Endothelial cell of umbilical vein (primary cell): ENCODE results near the gene CLCNKA. TPM values are rescaled to one million over a fixed set of nuclear protein-coding genes. Genes with fewer than 3 reads are reported as not detected.

Source experiments
- BruUV-seq: library from RNA; stranded (reverse); fragments of 400-500 nt; replicated peaks from 2 replicates; lab custom pipeline; 2021; lab: Mats Ljungman, UMichigan
- CTCF ChIA-PET: fragments of 300-600, 350-600 bp; sonication (Branson Sonifier 250); formaldehyde crosslinking; loops from one replicate; lab custom pipeline; 2021; ENCODE audit warnings: antibody characterized with exemption, inconsistent platforms; lab: Charles Lee
- POLR2A ChIA-PET: fragments of 300-600, 350-600 bp; sonication (Branson Sonifier 250); formaldehyde crosslinking; loops from one replicate; lab custom pipeline; 2021; ENCODE audit warnings: antibody characterized with exemption, inconsistent platforms; lab: Charles Lee
- DNase-seq: peaks from one replicate; pipeline ENCODE4 v3.0.0-alpha.2; 2011; ENCODE audit warnings: low read depth, low spot score
- FAIRE-seq: peaks from 2 replicates; lab custom pipeline; 2011; peaks lifted over from hg19 to GRCh38; lab: Jason Lieb, UNC
- H2AFZ ChIP-seq: 2 replicates; pipeline ENCODE4 v1.6.0; 2012; ENCODE audit warnings: low read depth, low read length, control low read depth, inconsistent platforms
- H3K27ac ChIP-seq: 2 replicates; pipeline ENCODE4 v1.5.1; 2011; ENCODE audit warnings: low read depth, mild to moderate bottlenecking, control low read depth, low read length, moderate library complexity; ENCODE audit not compliant: insufficient read depth
- H3K27me3 ChIP-seq, 2 experiments: 2 replicates each; pipeline versions ENCODE4 v1.6.0 to v1.6.1; 2011; ENCODE audit warnings: low read length in 2 of 2, mixed read lengths in 1 of 2; ENCODE audit not compliant: control insufficient read depth in 2 of 2, insufficient read depth in 2 of 2
- H3K36me3 ChIP-seq, 2 experiments: 2 replicates in 1 of 2; 3 replicates in 1 of 2; pipeline ENCODE4 v1.5.1; 2011; ENCODE audit warnings: low read length in 2 of 2, mild to moderate bottlenecking in 1 of 2, moderate library complexity in 1 of 2; ENCODE audit not compliant: control insufficient read depth in 2 of 2, insufficient read depth in 2 of 2; ENCODE audit errors: extremely low read depth in 1 of 2
- H3K4me1 ChIP-seq: 3 replicates; pipeline ENCODE4 v1.5.1; 2011; ENCODE audit warnings: mild to moderate bottlenecking, low read length; ENCODE audit not compliant: control insufficient read depth, insufficient read depth; ENCODE audit errors: extremely low read depth
- H3K4me2 ChIP-seq: 2 replicates; pipeline ENCODE4 v1.6.1; 2011; ENCODE audit warnings: low read length, control low read depth, mixed read lengths; ENCODE audit not compliant: insufficient read depth
- H3K4me3 ChIP-seq, 3 experiments: fragments of 200-600 bp in 1 of 3; sonication (generic), shearing (Covaris generic) in 1 of 3; replicated peaks in 1 of 3; 2 replicates each; pipeline ENCODE4 v1.5.1; 2011 to 2016; ENCODE audit warnings: control low read depth in 3 of 3, low read length in 3 of 3, mild to moderate bottlenecking in 2 of 3, inconsistent platforms in 1 of 3, low read depth in 1 of 3, moderate library complexity in 1 of 3; ENCODE audit not compliant: insufficient read depth in 1 of 3
- H3K79me2 ChIP-seq: 2 replicates; pipeline ENCODE4 v1.6.0; 2012; ENCODE audit warnings: low read length, inconsistent platforms; ENCODE audit not compliant: control insufficient read depth, insufficient read depth
- H3K9ac ChIP-seq: replicated peaks from 2 replicates; pipeline ENCODE3; 2011; ENCODE audit warnings: low read length, control low read depth; ENCODE audit not compliant: insufficient read depth; ENCODE audit errors: extremely low read depth
- H3K9me1 ChIP-seq: replicated peaks from 3 replicates; pipeline ENCODE4 v1.6.0; 2011; ENCODE audit warnings: mild to moderate bottlenecking, low read length; ENCODE audit not compliant: control insufficient read depth, insufficient read depth; ENCODE audit errors: extremely low read depth
- H3K9me3 ChIP-seq: replicated peaks from 2 replicates; pipeline ENCODE4 v1.5.1; 2012; ENCODE audit warnings: low read length, inconsistent platforms; ENCODE audit not compliant: control insufficient read depth, insufficient read depth
- H4K20me1 ChIP-seq: replicated peaks from 2 replicates; pipeline ENCODE3; 2011; ENCODE audit warnings: mild to moderate bottlenecking, low read length; ENCODE audit not compliant: control insufficient read depth, insufficient read depth; ENCODE audit errors: extremely low read depth
- CTCF ChIP-seq, 2 donors: IDR thresholded peaks; 1 replicate in 1 of 2; 2 replicates in 1 of 2; pipeline ENCODE4 v1.5.1; 2011; ENCODE audit warnings: low read length in 2 of 2, mild to moderate bottlenecking in 2 of 2, moderate library complexity in 2 of 2, control low read depth in 1 of 2, inconsistent platforms in 1 of 2, low read depth in 1 of 2; ENCODE audit not compliant: insufficient read depth in 1 of 2; ENCODE audit errors: extremely low read depth in 1 of 2
- EZH2 ChIP-seq: IDR thresholded peaks from 2 replicates; pipeline ENCODE4 v1.6.1; 2012; ENCODE audit warnings: borderline replicate concordance, low read depth, mild to moderate bottlenecking, moderate library complexity, low read length, inconsistent platforms; ENCODE audit not compliant: severe bottlenecking
- FOS ChIP-seq: IDR thresholded peaks from 2 replicates; pipeline ENCODE4 v1.6.1; 2011; ENCODE audit warnings: mild to moderate bottlenecking, low read length, moderate library complexity, borderline replicate concordance; ENCODE audit not compliant: insufficient read depth
- JUN ChIP-seq: IDR thresholded peaks from 2 replicates; pipeline ENCODE4 v1.6.1; 2011; ENCODE audit warnings: borderline replicate concordance, low read depth; ENCODE audit not compliant: insufficient read length, insufficient read depth
- MAX ChIP-seq: IDR thresholded peaks from 2 replicates; pipeline ENCODE4 v1.6.1; 2011; ENCODE audit not compliant: insufficient read depth, insufficient read length
- MYC ChIP-seq: IDR thresholded peaks from one replicate; pipeline ENCODE4 v1.6.1; 2011; ENCODE audit warnings: mild to moderate bottlenecking, low read depth, low read length
- POLR2A ChIP-seq: IDR thresholded peaks from 2 replicates; pipeline ENCODE4 v1.6.1; 2012; ENCODE audit warnings: low read depth, mild to moderate bottlenecking, control low read depth, low read length
- POLR2AphosphoS5 ChIP-seq: IDR thresholded peaks from 2 replicates; pipeline ENCODE4 v1.6.1; 2012; ENCODE audit warnings: low read depth, mild to moderate bottlenecking, control low read depth, low read length, moderate library complexity; ENCODE audit not compliant: insufficient read depth
- dilution Hi-C: fragments of 300-500 bp; cut with MboI; formaldehyde crosslinking; loops from one replicate; pipeline ENCODE4 v1.15.0; 2019; ENCODE audit warnings: low sequenced_read_pairs; ENCODE audit not compliant: extremely low pct_ligation_motif_present
- intact Hi-C: fragments of 100-400 bp; cut with micrococcal nuclease; formaldehyde crosslinking; loops from one replicate; pipeline ENCODE4 v1.10.0; 2022
- polyA plus RNA-seq, 4 experiments: library from polyadenylated mRNA; depleted of rRNA in 3 of 4; stranded (reverse) in 3 of 4; unstranded in 1 of 4; fragments of >200 nt; gene quantifications; 2 replicates each; pipeline versions ENCODE4 v1.2.1 to v1.2.3, GENCODE V29; 2011 to 2012; ENCODE audit warnings: missing spikeins in 1 of 4
- total RNA-seq: library from RNA; stranded (reverse); gene quantifications from 2 replicates; pipeline ENCODE4 v1.2.3, GENCODE V29; 2021

CLCNKA gene
- total and polyA plus RNA-seq, 2 donors (not counting 3 experiments of a cell fraction or from before 2014, with no cell fraction given): not detected

- intact Hi-C loops: no loop called here
- Histone ChIP-seq H3K9ac (no peak overlapping the region), H3K36me3 (no peaks in the 10 kb centered on the region), H4K20me1 (no peaks in the 10 kb centered on the region), H3K27ac (no peak overlapping the region), H3K4me1 (peaks cover 4% of the 10 kb centered on the region), H3K4me2 (no peak overlapping the region), H2AFZ (no peak overlapping the region), H3K79me2 (no peaks in the 10 kb centered on the region), H3K4me3 (no peak overlapping the region), H3K9me1 (no peaks in the 10 kb centered on the region), H3K9me3 (no peaks in the 10 kb centered on the region), H3K27me3 (no peaks in the 10 kb centered on the region)
- DNase-seq (no peak), FAIRE-seq (no peak)
- CTCF ChIA-PET: no interaction called here
- TF ChIP-seq MAX (no peak), POLR2A (no peak), MYC (no peak), JUN (no peak), CTCF (IDR thresholded peaks at IDR 0.05; ENCODE audit: extremely low read depth in 1 of 2, insufficient read depth in 1 of 2, low read depth in 1 of 2, low read length in 2 of 2) (no peak), POLR2AphosphoS5 (no peak), EZH2 (no peak), FOS (no peak)
- POLR2A ChIA-PET: no interaction called here
- BruUV-seq: no TSS peak
- dilution Hi-C loops: no loop called here
These were observed 5.6 kb upstream of the CLCNKA start for GRCh38 chr1:16015960-16016901.
